Activated naive CD4-positive, alpha-beta T cell treated with anti-CD3 and anti-CD28 coated beads, Interleukin-2, amount 50 U/mL, for 24 hours (primary cell): ENCODE results near the gene SLC5A10.
A peak's percentile ranks its signal among the peaks of the same experiment; 100 is the strongest.

Experiments used
- H3K27ac Mint-ChIP-seq: one replicate; pipeline ENCODE4 v1.8.0; 2021; ENCODE audit warnings: mild to moderate bottlenecking, mixed read lengths
- H3K27me3 Mint-ChIP-seq: one replicate; pipeline ENCODE4 v1.8.0; 2021; ENCODE audit warnings: mixed read lengths
- H3K36me3 Mint-ChIP-seq: one replicate; pipeline ENCODE4 v1.8.0; 2021; ENCODE audit warnings: mixed read lengths
- H3K4me1 Mint-ChIP-seq: one replicate; pipeline ENCODE4 v1.8.0; 2021; ENCODE audit warnings: mixed read lengths
- H3K4me3 Mint-ChIP-seq: one replicate; pipeline ENCODE4 v1.8.0; 2021; ENCODE audit warnings: mild to moderate bottlenecking, mixed read lengths
- H3K9me3 Mint-ChIP-seq: one replicate; pipeline ENCODE4 v1.8.0; 2021; ENCODE audit warnings: mixed read lengths

Gene SLC5A10

DNA sequence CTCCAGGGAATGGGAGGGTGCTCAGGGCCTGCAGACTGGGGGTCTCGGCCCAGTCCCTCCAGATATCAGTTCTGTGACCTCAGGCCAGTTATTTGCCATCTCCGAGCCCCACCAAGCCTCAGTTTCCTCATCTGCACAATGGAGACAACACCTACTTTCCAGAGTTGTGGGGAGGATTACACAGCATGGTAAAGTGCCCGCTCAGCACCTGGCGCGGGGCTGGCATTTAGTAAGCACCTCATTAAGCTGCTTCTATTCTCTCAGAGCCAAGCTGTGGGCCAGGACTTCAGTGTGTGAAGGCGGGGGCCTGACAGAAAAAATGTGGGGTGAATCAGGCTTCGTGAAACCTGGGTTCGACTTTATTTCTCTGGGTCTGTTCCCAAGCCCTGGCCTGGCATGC is 47.4 kb downstream of the SLC5A10 start:
- H3K4me3 Mint-ChIP-seq = no peak overlapping the region
- H3K9me3 Mint-ChIP-seq = peaks cover 4% of the 10 kb centered on the region
- peaks cover 16% of the 10 kb centered on the region for H3K36me3 Mint-ChIP-seq
- H3K27ac Mint-ChIP-seq = no peak overlapping the region
- no peaks in the 10 kb centered on the region for H3K27me3 Mint-ChIP-seq
- H3K4me1 Mint-ChIP-seq = peaks cover 33% of the 10 kb centered on the region

DNA sequence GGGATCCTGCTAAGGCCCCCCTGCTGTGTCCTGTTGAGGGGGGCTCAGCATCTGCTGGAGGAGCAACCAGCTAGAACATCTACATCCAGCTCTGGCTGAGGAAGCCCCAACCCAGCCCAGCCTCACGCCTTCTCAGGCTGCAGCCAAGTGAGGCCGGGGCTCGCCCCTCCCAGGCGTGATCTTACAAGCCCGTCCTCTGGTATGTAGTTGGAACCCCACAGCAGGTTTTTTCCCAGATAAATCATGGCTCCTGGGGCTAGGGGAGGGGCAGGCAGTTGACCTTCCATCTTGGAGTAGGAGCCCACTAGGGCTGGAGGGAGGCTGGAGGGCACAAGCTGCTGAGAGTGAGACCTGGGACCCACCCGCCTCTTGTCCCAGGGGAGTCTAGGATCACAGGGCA is 47.9 kb downstream of the SLC5A10 start:
- Mint-ChIP-seq H3K27ac (no peak overlapping the region), H3K27me3 (no peaks in the 10 kb centered on the region), H3K9me3 (peaks cover 4% of the 10 kb centered on the region), H3K4me1 (peaks cover 30% of the 10 kb centered on the region), H3K36me3 (peaks cover 15% of the 10 kb centered on the region), H3K4me3 (no peak overlapping the region)

DNA sequence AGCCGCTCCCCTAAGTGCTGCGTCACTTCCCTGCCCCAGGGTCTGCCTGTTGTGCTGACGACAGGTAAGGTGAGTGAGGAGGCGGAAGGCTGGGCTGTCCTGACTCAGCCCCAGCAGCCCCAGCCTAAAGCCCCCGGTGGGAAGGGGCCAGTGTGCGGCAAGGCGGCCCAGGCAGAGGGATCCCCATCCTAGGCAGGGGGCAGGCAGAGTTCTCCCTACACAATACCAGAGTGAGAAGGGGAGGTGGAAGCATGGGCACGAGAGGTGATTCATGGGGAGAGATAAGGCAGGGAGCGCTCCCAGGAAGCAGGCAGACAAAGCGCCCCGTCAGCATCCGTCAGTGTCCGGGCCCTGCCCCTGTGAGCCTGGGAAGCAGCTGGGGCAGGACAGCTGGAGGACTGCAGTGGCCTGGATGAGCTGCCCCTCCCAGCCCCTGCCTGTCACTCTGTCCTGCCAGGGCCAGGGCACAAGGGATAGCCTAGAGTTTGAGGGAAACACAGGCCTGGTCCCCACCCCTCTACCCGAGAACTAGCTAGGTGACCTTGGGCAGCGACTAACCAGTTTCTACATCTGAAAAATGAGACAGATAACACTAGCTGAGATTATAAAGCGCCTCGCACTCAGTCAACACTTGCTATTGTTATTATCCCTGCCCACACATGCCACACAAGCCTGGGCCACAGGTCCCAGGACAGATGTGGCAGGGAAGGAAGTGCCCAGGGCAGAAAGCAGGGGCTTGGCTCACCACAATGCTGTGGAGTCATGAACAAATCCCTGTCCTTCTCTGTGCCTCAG is 48.8 kb downstream of the SLC5A10 start:
- Mint-ChIP-seq H3K4me1 (peaks cover 24% of the 10 kb centered on the region), H3K4me3 (peak overlapping the region; percentile 59), H3K9me3 (no peaks in the 10 kb centered on the region), H3K27ac (no peak overlapping the region), H3K36me3 (peaks cover 10% of the 10 kb centered on the region), H3K27me3 (no peaks in the 10 kb centered on the region)

- Mint-ChIP-seq H3K4me3 (peak overlapping the region; percentile 91), H3K9me3 (no peaks in the 10 kb centered on the region), H3K27me3 (no peaks in the 10 kb centered on the region), H3K36me3 (peaks cover 5% of the 10 kb centered on the region), H3K27ac (peak overlapping the region; percentile 4), H3K4me1 (peaks cover 21% of the 10 kb centered on the region)
Measured at GRCh38 chr17:19001907-19002590, 50.1 kb downstream of the SLC5A10 start.

GRCh38 chr17:19002805-19003542 is 51.0 kb downstream of the SLC5A10 start:
- H3K4me3 Mint-ChIP-seq = peak overlapping the region; percentile 91
- H3K27me3 Mint-ChIP-seq = no peaks in the 10 kb centered on the region
- H3K36me3 Mint-ChIP-seq = peaks cover 5% of the 10 kb centered on the region
- peak overlapping the region; percentile 46 for H3K27ac Mint-ChIP-seq
- no peaks in the 10 kb centered on the region for H3K9me3 Mint-ChIP-seq
- H3K4me1 Mint-ChIP-seq = peaks cover 17% of the 10 kb centered on the region

DNA sequence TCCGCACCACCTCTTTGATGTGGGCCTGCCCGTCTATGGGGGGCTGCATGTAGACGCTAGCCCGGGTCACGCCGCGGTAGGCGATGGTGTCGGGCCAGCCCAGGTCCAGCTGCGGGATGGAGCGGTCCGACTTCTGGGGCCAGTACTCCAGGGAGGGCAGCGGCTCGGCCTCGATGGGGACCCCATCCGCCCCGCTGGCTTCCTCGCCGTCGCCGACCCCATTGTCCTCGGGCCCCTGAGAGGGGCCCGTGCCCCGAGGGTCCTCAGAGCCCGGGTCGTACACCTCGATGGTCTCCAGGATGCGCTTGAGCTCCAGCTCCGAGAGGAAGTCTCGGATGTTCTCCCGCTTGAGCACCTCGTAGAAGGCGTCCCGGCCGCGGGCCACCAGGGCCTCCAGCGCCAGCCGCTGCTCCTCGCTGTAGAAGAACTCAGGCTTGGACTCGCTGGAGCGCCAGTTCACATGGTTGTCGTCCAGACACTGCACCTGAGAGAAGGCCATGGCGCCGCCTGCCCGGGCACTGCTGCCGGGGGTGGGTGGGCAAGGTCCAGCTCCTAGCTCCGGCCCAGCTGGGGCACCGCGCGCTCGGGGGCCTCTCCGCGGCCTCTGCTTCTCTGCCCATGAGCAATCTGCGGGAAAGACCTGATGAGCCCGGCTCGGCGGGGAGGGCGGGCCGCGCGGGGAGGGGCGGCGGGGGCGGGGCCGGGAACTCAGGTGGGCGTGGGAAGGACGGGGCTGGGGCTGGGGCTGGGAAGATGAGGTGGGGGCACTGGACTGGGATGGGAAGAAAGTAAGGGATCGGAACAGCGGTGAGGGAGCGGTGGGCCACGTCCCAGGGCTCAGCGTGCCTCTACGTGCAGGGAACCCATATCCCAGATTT is 51.8 kb downstream of the SLC5A10 start:
- no peaks in the 10 kb centered on the region for H3K27me3 Mint-ChIP-seq
- peaks cover 17% of the 10 kb centered on the region for H3K4me1 Mint-ChIP-seq
- peaks cover 5% of the 10 kb centered on the region for H3K36me3 Mint-ChIP-seq
- H3K4me3 Mint-ChIP-seq = peak overlapping the region; percentile 91
- no peaks in the 10 kb centered on the region for H3K9me3 Mint-ChIP-seq
- peak overlapping the region; percentile 91 for H3K27ac Mint-ChIP-seq

- Mint-ChIP-seq H3K27me3 (no peaks in the 10 kb centered on the region), H3K4me3 (peak within 1 kb of the TSS; percentile 91), H3K36me3 (peaks cover 5% of the 10 kb centered on the region), H3K27ac (peak within 1 kb of the TSS; percentile 93), H3K9me3 (no peaks in the 10 kb centered on the region), H3K4me1 (peaks cover 17% of the 10 kb centered on the region)
Measured at GRCh38 chr17:19004421-19005136, 52.6 kb downstream of the SLC5A10 start, which contains the start of gene FAM83G. Gene FAM83G, minus strand, starts transcription at chr17:19004764. Its CDS starts 723 bp downstream, at chr17:19004041.

DNA sequence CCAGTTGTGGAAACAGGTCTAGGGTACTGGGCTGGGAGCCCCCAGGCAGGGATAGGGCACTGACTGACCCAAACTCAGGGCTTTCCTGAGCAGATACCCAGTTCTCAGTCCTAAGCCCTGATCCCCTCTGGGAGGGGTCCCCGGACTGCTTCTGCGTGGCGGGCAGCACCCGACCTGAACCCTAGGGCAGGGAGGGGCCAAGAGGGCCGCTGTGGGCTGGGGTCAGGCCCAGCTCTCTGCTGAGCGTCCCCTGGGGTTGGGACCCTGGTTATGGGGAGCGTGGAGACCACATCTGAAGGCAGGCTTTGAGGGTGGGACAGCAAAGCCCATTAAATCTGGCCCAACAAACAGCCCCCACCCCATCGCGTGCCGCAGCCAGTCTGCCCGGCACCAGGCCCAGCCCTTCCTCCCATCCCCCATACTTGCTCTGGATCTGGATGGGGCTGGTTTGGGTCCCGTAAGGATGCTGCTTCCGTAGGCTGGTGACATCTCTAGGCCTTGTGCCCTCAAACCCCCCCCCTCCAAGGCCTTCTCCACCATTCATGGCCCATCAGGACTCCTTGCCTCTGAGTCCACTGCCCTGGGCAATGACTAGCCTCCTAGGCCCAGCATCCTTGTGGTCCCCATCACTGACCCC is 53.3 kb downstream of the SLC5A10 start:
- Mint-ChIP-seq H3K36me3 (peaks cover 5% of the 10 kb centered on the region), H3K4me1 (peaks cover 17% of the 10 kb centered on the region), H3K27me3 (no peaks in the 10 kb centered on the region), H3K27ac (peak overlapping the region; percentile 93), H3K9me3 (no peaks in the 10 kb centered on the region), H3K4me3 (peak overlapping the region; percentile 69)

DNA sequence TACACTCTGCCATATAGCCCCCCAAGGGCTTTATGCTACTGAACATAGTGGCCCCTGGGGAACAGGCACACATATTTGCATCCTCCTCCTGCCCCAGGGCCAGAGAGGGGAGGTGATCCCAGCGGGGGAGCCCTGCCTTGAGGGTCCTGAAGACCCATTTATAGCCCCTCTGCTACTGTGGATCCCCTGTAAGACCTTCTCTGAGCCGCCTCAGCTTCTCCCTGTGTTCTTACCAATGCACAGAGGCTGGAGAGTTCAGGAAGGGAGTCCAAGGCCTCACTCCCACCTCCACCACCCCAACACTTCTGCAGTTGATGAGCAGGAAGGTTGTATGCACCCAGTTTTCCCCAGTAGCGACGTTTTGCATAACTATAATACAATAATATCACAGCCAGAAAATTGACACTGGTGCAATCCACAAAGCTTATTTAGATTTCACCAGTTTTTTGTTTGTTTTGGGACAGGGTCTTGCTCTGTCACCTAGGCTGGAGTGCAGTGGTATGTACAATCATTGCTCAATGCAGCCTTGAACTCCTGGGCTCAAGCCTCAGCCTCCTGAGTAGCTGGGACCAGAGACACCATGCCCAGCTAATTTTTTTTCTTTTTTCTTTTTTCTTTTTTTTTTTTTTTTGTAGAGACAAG is 53.9 kb downstream of the SLC5A10 start:
- Mint-ChIP-seq H3K36me3 (peaks cover 5% of the 10 kb centered on the region), H3K27ac (peak overlapping the region; percentile 51), H3K9me3 (no peaks in the 10 kb centered on the region), H3K4me1 (peaks cover 17% of the 10 kb centered on the region), H3K27me3 (no peaks in the 10 kb centered on the region), H3K4me3 (peak overlapping the region; percentile 47)

DNA sequence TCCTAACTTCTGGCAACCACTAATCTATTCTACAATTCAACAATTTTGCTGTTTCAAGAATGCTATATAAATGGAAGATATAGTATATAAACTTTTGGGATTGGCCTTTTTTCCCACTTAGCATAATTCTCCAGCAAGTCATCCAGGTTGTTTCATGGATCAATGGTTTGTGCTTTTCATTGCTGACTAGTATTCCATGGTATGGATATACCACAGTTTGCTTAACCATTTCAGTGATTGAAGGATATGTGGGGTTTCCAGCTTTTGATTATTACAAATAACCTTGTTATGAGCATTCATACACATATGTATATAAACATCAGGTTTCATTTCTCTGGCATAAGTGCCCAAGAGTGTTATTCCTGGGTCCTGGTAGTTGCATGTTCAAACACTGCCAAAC is 54.7 kb downstream of the SLC5A10 start:
- H3K9me3 Mint-ChIP-seq = no peaks in the 10 kb centered on the region
- H3K4me1 Mint-ChIP-seq = peaks cover 14% of the 10 kb centered on the region
- peaks cover 3% of the 10 kb centered on the region for H3K36me3 Mint-ChIP-seq
- H3K4me3 Mint-ChIP-seq = no peak overlapping the region
- no peaks in the 10 kb centered on the region for H3K27me3 Mint-ChIP-seq
- H3K27ac Mint-ChIP-seq = no peak overlapping the region

GRCh38 chr17:19009970-19010369 is 58.0 kb downstream of the SLC5A10 start:
- Mint-ChIP-seq H3K36me3 (no peaks in the 10 kb centered on the region), H3K27ac (no peak overlapping the region), H3K4me3 (no peak overlapping the region), H3K4me1 (no peaks in the 10 kb centered on the region), H3K27me3 (no peaks in the 10 kb centered on the region), H3K9me3 (no peaks in the 10 kb centered on the region)

GRCh38 chr17:19010729-19011505 is 59.0 kb downstream of the SLC5A10 start:
- Mint-ChIP-seq H3K9me3 (no peaks in the 10 kb centered on the region), H3K4me3 (no peak overlapping the region), H3K36me3 (no peaks in the 10 kb centered on the region), H3K27ac (no peak overlapping the region), H3K27me3 (no peaks in the 10 kb centered on the region), H3K4me1 (no peaks in the 10 kb centered on the region)

GRCh38 chr17:19011581-19011980 is 59.6 kb downstream of the SLC5A10 start:
- peaks cover under 1% of the 10 kb centered on the region for H3K4me1 Mint-ChIP-seq
- no peaks in the 10 kb centered on the region for H3K27me3 Mint-ChIP-seq
- H3K36me3 Mint-ChIP-seq = no peaks in the 10 kb centered on the region
- no peak overlapping the region for H3K4me3 Mint-ChIP-seq
- H3K9me3 Mint-ChIP-seq = no peaks in the 10 kb centered on the region
- no peak overlapping the region for H3K27ac Mint-ChIP-seq
